Measurements from ENCODE around the gene NMNAT2. TPM values are rescaled to one million over a fixed set of nuclear protein-coding genes. Genes with fewer than 3 reads are reported as not detected.

NMNAT2 gene
- polyA plus RNA-seq, 3 donors, result 0.22 to 0.43 TPM; not detected in 1

GRCh38 chr1:183227422-183228346, 190.5 kb downstream of the NMNAT2 start:
- Mint-ChIP-seq H3K27ac (peak overlapping the region in 1 of 7 donors; percentile 30), H3K36me3 (no peaks in the 10 kb centered on the region), H3K4me1 (no peaks in the 10 kb centered on the region), H3K27me3 (ENCODE audit: low read depth in 3 of 3) (peaks cover 0 to 5% (median 2%) of the 10 kb centered on the region in 3 donors), H3K4me3 (no peak overlapping the region), H3K9me3 (no peaks in the 10 kb centered on the region)
- H2AFZ ChIP-seq (ENCODE audit: insufficient read depth, low read depth, low read length, poor library complexity, severe bottlenecking), result no peak overlapping the region
- no peaks in the 10 kb centered on the region for H3K36me3 ChIP-seq (replicated peaks in 1 of 2; ENCODE audit: control insufficient read depth in 1 of 2, insufficient read depth in 2 of 2, low read length in 2 of 2)
- intact Hi-C loops (cut with micrococcal nuclease), result no loop called here
- no peaks in the 10 kb centered on the region for H3K4me1 ChIP-seq (ENCODE audit: control insufficient read depth in 1 of 2, insufficient read depth in 2 of 2, low read length in 2 of 2)
- DNase-seq, result peak in 2 of 3 donors; percentile 10 to 12
- H3K9me3 ChIP-seq (replicated peaks in 1 of 2; ENCODE audit: control insufficient read depth in 1 of 2, insufficient read depth in 1 of 2, low read length in 2 of 2), result no peaks in the 10 kb centered on the region
- no peak overlapping the region for H3K4me3 ChIP-seq (replicated peaks in 1 of 3; ENCODE audit: low read depth in 2 of 3, low read length in 3 of 3)
- no peaks in the 10 kb centered on the region for H3K27me3 ChIP-seq (ENCODE audit: control insufficient read depth in 2 of 2, insufficient read depth in 2 of 2, low read length in 2 of 2)
- 87% methylated on average over 13 of the region's 16 CpGs for WGBS (ENCODE audit: insufficient coverage)
- no peaks in the 10 kb centered on the region for H4K20me1 ChIP-seq (ENCODE audit: insufficient read depth, low read length)
- peak; percentile 78 for TF ChIP-seq CTCF (IDR thresholded peaks at IDR 0.05)
- no peak overlapping the region for H3K27ac ChIP-seq (ENCODE audit: low read depth in 1 of 2, low read length in 2 of 2)
- H3K79me2 ChIP-seq (ENCODE audit: insufficient read depth, low read length), result no peaks in the 10 kb centered on the region
- no peak overlapping the region for H3K9ac ChIP-seq (ENCODE audit: insufficient read depth, low read length, poor library complexity, severe bottlenecking)
- no peak overlapping the region for H3K4me2 ChIP-seq (replicated peaks; ENCODE audit: extremely low read depth, low read length, poor library complexity, severe bottlenecking)

DNA sequence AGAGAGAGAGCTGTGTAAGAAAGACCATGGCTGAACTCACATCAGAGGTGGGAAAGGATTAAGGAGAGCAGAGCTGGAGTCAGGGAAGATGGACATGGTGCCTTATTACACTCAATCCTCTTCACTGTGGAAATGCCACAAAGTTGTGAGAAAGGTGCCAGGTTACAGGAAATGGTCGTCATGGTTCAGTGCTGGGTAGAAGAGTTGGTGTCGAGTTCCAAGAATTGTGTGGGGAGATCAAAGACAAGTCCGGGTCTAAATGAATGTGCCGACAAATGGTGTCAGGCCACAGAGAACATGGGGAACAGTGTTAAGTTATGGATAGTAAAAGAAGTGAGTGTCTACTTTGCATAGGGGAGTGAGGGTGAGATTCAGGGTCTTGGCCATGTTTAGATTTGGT, 191.2 kb downstream of the NMNAT2 start:
- H3K4me3 Mint-ChIP-seq, result no peak overlapping the region

More for the DNA sequence above, 191.2 kb downstream of the NMNAT2 start:
- Histone ChIP-seq H2AFZ (ENCODE audit: insufficient read depth, low read depth, low read length, poor library complexity, severe bottlenecking) (no peak overlapping the region), H3K27me3 (ENCODE audit: control insufficient read depth in 2 of 2, insufficient read depth in 2 of 2, low read length in 2 of 2) (no peaks in the 10 kb centered on the region), H3K4me3 (replicated peaks in 1 of 3; ENCODE audit: low read depth in 2 of 3, low read length in 3 of 3) (no peak overlapping the region), H3K27ac (ENCODE audit: low read depth in 1 of 2, low read length in 2 of 2) (no peak overlapping the region), H4K20me1 (ENCODE audit: insufficient read depth, low read length) (no peaks in the 10 kb centered on the region), H3K9ac (ENCODE audit: insufficient read depth, low read length, poor library complexity, severe bottlenecking) (no peak overlapping the region), H3K36me3 (replicated peaks in 1 of 2; ENCODE audit: control insufficient read depth in 1 of 2, insufficient read depth in 2 of 2, low read length in 2 of 2) (no peaks in the 10 kb centered on the region), H3K79me2 (ENCODE audit: insufficient read depth, low read length) (no peaks in the 10 kb centered on the region), H3K4me1 (ENCODE audit: control insufficient read depth in 1 of 2, insufficient read depth in 2 of 2, low read length in 2 of 2) (no peaks in the 10 kb centered on the region), H3K4me2 (replicated peaks; ENCODE audit: extremely low read depth, low read length, poor library complexity, severe bottlenecking) (no peak overlapping the region), H3K9me3 (replicated peaks in 1 of 2; ENCODE audit: control insufficient read depth in 1 of 2, insufficient read depth in 1 of 2, low read length in 2 of 2) (no peaks in the 10 kb centered on the region)
- DNase-seq, result no peak
- intact Hi-C loops (cut with micrococcal nuclease), result no loop called here
- no peaks in the 10 kb centered on the region for H3K9me3 Mint-ChIP-seq
- H3K4me1 Mint-ChIP-seq, result no peaks in the 10 kb centered on the region
- no peak overlapping the region for H3K27ac Mint-ChIP-seq
- no peak for TF ChIP-seq CTCF (IDR thresholded peaks at IDR 0.05)
- WGBS (ENCODE audit: insufficient coverage), result 86% methylated on average over 4 of the region's 4 CpGs
- H3K27me3 Mint-ChIP-seq (ENCODE audit: low read depth in 3 of 3), result peaks cover 0 to 4% (median 2%) of the 10 kb centered on the region in 3 donors
- no peaks in the 10 kb centered on the region for H3K36me3 Mint-ChIP-seq

Measured in CD14-positive monocyte (primary cell).